HepG2 (cell line): Measurements from ENCODE around the gene EOLA1. TPM values are rescaled to one million over a fixed set of nuclear protein-coding genes. Genes with fewer than 3 reads are reported as not detected.

Experiments used
- GATAD2A ChIP-seq: IDR thresholded peaks from 2 replicates; pipeline ENCODE4 v1.6.1; 2016
- GLI4 ChIP-seq: sonication (generic); formaldehyde crosslinking; IDR thresholded peaks from 2 replicates; pipeline ENCODE4 v1.5.1; 2020; ENCODE audit warnings: missing genetic modification reagents, mild to moderate bottlenecking, moderate library complexity, borderline replicate concordance
- IRF9 ChIP-seq: sonication (generic); formaldehyde crosslinking; IDR thresholded peaks from 2 replicates; pipeline ENCODE4 v1.8.0; 2022; ENCODE audit warnings: missing genetic modification reagents, mild to moderate bottlenecking, borderline replicate concordance
- MZF1 ChIP-seq: sonication (generic); formaldehyde crosslinking; IDR thresholded peaks from 2 replicates; pipeline ENCODE4 v1.8.1; 2023; ENCODE audit warnings: mild to moderate bottlenecking, missing genetic modification reagents, borderline replicate concordance
- NFIB ChIP-seq: sonication (generic); formaldehyde crosslinking; IDR thresholded peaks from 2 replicates; pipeline ENCODE4 v1.9.0; 2021; ENCODE audit warnings: missing genetic modification reagents, mild to moderate bottlenecking, borderline replicate concordance
- PITX1 ChIP-seq: sonication (generic); formaldehyde crosslinking; IDR thresholded peaks from 2 replicates; pipeline ENCODE4 v1.5.1; 2020; ENCODE audit warnings: mild to moderate bottlenecking, missing genetic modification reagents
- PPARG ChIP-seq: conservative IDR thresholded peaks from 2 replicates; pipeline ENCODE4 v1.6.1; 2016; ENCODE audit warnings: missing biosample characterization, missing genetic modification reagents
- RBAK ChIP-seq: sonication (generic); formaldehyde crosslinking; IDR thresholded peaks from 2 replicates; pipeline ENCODE4 v1.5.1; 2020; ENCODE audit warnings: mild to moderate bottlenecking, missing genetic modification reagents
- REST ChIP-seq, 2 experiments: IDR thresholded peaks; 2 replicates each; pipeline ENCODE4 v1.6.1; 2011 to 2012; ENCODE audit warnings: low read length in 2 of 2, borderline replicate concordance in 1 of 2, low read depth in 1 of 2, mild to moderate bottlenecking in 1 of 2, moderate library complexity in 1 of 2
- TRAFD1 ChIP-seq: sonication (generic); formaldehyde crosslinking; IDR thresholded peaks from 2 replicates; pipeline ENCODE4 v1.5.1; 2020; ENCODE audit warnings: missing genetic modification reagents, mild to moderate bottlenecking, borderline replicate concordance
- ZNF121 ChIP-seq: sonication (generic); formaldehyde crosslinking; IDR thresholded peaks from 2 replicates; pipeline ENCODE4 v1.5.0; 2020; ENCODE audit warnings: mild to moderate bottlenecking, missing genetic modification reagents
- ZNF180 ChIP-seq: sonication (generic); formaldehyde crosslinking; IDR thresholded peaks from 2 replicates; pipeline ENCODE4 v1.4.0; 2020; ENCODE audit warnings: low read depth, missing genetic modification reagents, borderline replicate concordance
- ZNF329 ChIP-seq: sonication (generic); formaldehyde crosslinking; IDR thresholded peaks from 2 replicates; pipeline ENCODE4 v1.9.0; 2021; ENCODE audit warnings: low read depth, mild to moderate bottlenecking, missing genetic modification reagents
- ZNF430 ChIP-seq: sonication (generic); formaldehyde crosslinking; IDR thresholded peaks from 2 replicates; pipeline ENCODE4 v1.9.0; 2021; ENCODE audit warnings: mild to moderate bottlenecking, missing genetic modification reagents
- ZNF468 ChIP-seq: sonication (generic); formaldehyde crosslinking; IDR thresholded peaks from 2 replicates; pipeline ENCODE4 v1.8.0; 2022; ENCODE audit warnings: mild to moderate bottlenecking, moderate library complexity, missing genetic modification reagents
- ZNF589 ChIP-seq: sonication (generic); formaldehyde crosslinking; conservative IDR thresholded peaks from 2 replicates; pipeline ENCODE4 v1.8.0; 2022; ENCODE audit warnings: mild to moderate bottlenecking, moderate library complexity, missing genetic modification reagents
- ZNF768 ChIP-seq: sonication (generic); formaldehyde crosslinking; IDR thresholded peaks from 2 replicates; pipeline ENCODE4 v1.4.0; 2020; ENCODE audit warnings: missing genetic modification reagents
- ZSCAN5A ChIP-seq: sonication (generic); formaldehyde crosslinking; IDR thresholded peaks from 2 replicates; pipeline ENCODE4 v1.8.0; 2022; ENCODE audit warnings: mild to moderate bottlenecking, missing genetic modification reagents, borderline replicate concordance
- polyA plus RNA-seq, 8 experiments: library from polyadenylated mRNA; depleted of rRNA in 3 of 8; stranded (reverse) in 7 of 8; unstranded in 1 of 8; fragments of >200 nt; fragmentation: Illumina TruSeq in 4 of 8; extraction: Trizol in 4 of 8; gene quantifications; 2 replicates each; pipeline versions ENCODE4 v1.2.1 to v1.2.3, GENCODE V29; 2011 to 2016; ENCODE audit warnings: low read depth in 4 of 8, missing spikeins in 1 of 8, mixed read lengths in 1 of 8; ENCODE audit not compliant: insufficient read depth in 1 of 8
- total RNA-seq, 5 experiments: library from RNA; depleted of rRNA; stranded (reverse); fragments of >200 nt; fragmentation: Illumina TruSeq; extraction: Trizol; gene quantifications; 2 replicates each; pipeline ENCODE4 v1.2.3, GENCODE V29; 2016; ENCODE audit warnings: low read depth in 1 of 5

The EOLA1 gene
- total and polyA plus RNA-seq, 2 of the 13 experiments (the other 11 are each of a cell fraction or from before 2014, with no cell fraction given), result 6.5 to 9.6 TPM

- TF ChIP-seq TRAFD1 (CRISPR knock-in tag) (no peak), ZNF329 (CRISPR knock-in tag) (no peak), ZNF768 (CRISPR knock-in tag) (no peak), GATAD2A (CRISPR knock-in tag) (peak; percentile 64; the same call in 1 of the 2 replicates), ZNF121 (CRISPR knock-in tag) (no peak), IRF9 (CRISPR knock-in tag) (no peak), PITX1 (CRISPR knock-in tag) (no peak), ZNF468 (CRISPR knock-in tag) (no peak), ZNF430 (0 out of 2 replicates have a peak, but pooled peaks have one; percentile 23), REST (IDR thresholded peaks at IDR 0.05; ENCODE audit: borderline replicate concordance in 1 of 2, low read depth in 1 of 2, low read length in 2 of 2) (no peak), MZF1 (CRISPR knock-in tag) (no peak), NFIB (no peak), RBAK (CRISPR knock-in tag) (no peak), ZSCAN5A (no peak), GLI4 (CRISPR knock-in tag) (no peak), PPARG (no peak), ZNF589 (CRISPR knock-in tag) (no peak), ZNF180 (CRISPR knock-in tag) (no peak)
Measured at GRCh38 chrX:149540621-149541520, at the start of gene EOLA1 (continued).
